ENCODE results near the gene PSMC3.

PSMC3 gene

GRCh38 chr11:47468598-47469214, 42.5 kb upstream of the PSMC3 start:
- WGBS, 2 donors (ENCODE audit: extremely low coverage in 2 of 2, insufficient read length in 2 of 2, insufficient replicate concordance in 1 of 2) = no CpG with 5 or more reads among the region's 8 CpGs
- Histone ChIP-seq H2BK120ac (ENCODE audit: low read depth, low read length) (no peak overlapping the region), H4K8ac (ENCODE audit: low read depth, low read length) (no peak overlapping the region), H2AFZ (ENCODE audit: low read length) (no peak overlapping the region), H3K4me1 (ENCODE audit: control insufficient read depth in 2 of 2, insufficient read depth in 1 of 2, low read depth in 1 of 2, low read length in 2 of 2) (peaks cover 16 to 37% of the 10 kb centered on the region in 2 donors), H3K27me3 (ENCODE audit: control insufficient read depth in 3 of 3, insufficient read depth in 3 of 3, low read depth in 1 of 3, low read length in 3 of 3) (no peaks in the 10 kb centered on the region), H3K9me3 (replicated peaks in 1 of 2; ENCODE audit: control insufficient read depth in 2 of 2, insufficient read depth in 1 of 2, low read depth in 1 of 2, low read length in 2 of 2) (no peaks in the 10 kb centered on the region), H3K27ac (replicated peaks; ENCODE audit: low read length) (peak overlapping the region; percentile 2), H3K4me2 (ENCODE audit: insufficient read depth, low read length, poor library complexity, severe bottlenecking) (no peak overlapping the region), H3K14ac (ENCODE audit: low read length) (no peak overlapping the region), H3K9ac (ENCODE audit: low read depth, low read length, poor library complexity) (no peak overlapping the region), H3K36me3 (replicated peaks in 1 of 2; ENCODE audit: control insufficient read depth in 2 of 2, insufficient read depth in 2 of 2, low read length in 2 of 2) (peaks cover 34 to 100% of the 10 kb centered on the region in 2 donors), H2BK5ac (ENCODE audit: low read length) (no peak overlapping the region), H3K4ac (ENCODE audit: low read length) (no peak overlapping the region), H2BK12ac (ENCODE audit: low read length) (no peak overlapping the region), H3K4me3 (ENCODE audit: low read length in 2 of 2) (no peak overlapping the region), H3K23ac (ENCODE audit: low read depth, low read length, poor library complexity) (no peak overlapping the region), H3K18ac (ENCODE audit: low read length) (no peak overlapping the region), H3K79me1 (ENCODE audit: low read depth, low read length) (peaks cover 2% of the 10 kb centered on the region), H2AK5ac (ENCODE audit: low read depth, low read length) (no peak overlapping the region), H4K91ac (ENCODE audit: low read depth, low read length, poor library complexity) (no peak overlapping the region), H2BK15ac (ENCODE audit: low read length) (no peak overlapping the region)
- no peak for DNase-seq (ENCODE audit: low spot score)

- no peak overlapping the region for H2BK15ac ChIP-seq (ENCODE audit: low read length)
- no peak overlapping the region for H4K8ac ChIP-seq (ENCODE audit: low read depth, low read length)
- H3K79me1 ChIP-seq (ENCODE audit: low read depth, low read length) = peaks cover 2% of the 10 kb centered on the region
- no peak overlapping the region for H3K18ac ChIP-seq (ENCODE audit: low read length)
- no peak overlapping the region for H2BK12ac ChIP-seq (ENCODE audit: low read length)
- H3K9ac ChIP-seq (ENCODE audit: low read depth, low read length, poor library complexity) = no peak overlapping the region
- peak overlapping the region; percentile 34 for H3K27ac ChIP-seq (replicated peaks; ENCODE audit: low read length)
- peaks cover 26 to 92% of the 10 kb centered on the region in 2 donors for H3K36me3 ChIP-seq (replicated peaks in 1 of 2; ENCODE audit: control insufficient read depth in 2 of 2, insufficient read depth in 2 of 2, low read length in 2 of 2)
- H3K4ac ChIP-seq (ENCODE audit: low read length) = no peak overlapping the region
- no peak overlapping the region for H2AK5ac ChIP-seq (ENCODE audit: low read depth, low read length)
- no peaks in the 10 kb centered on the region for H3K27me3 ChIP-seq (ENCODE audit: control insufficient read depth in 3 of 3, insufficient read depth in 3 of 3, low read depth in 1 of 3, low read length in 3 of 3)
- H3K4me1 ChIP-seq (ENCODE audit: control insufficient read depth in 2 of 2, insufficient read depth in 1 of 2, low read depth in 1 of 2, low read length in 2 of 2) = peaks cover 16 to 37% of the 10 kb centered on the region in 2 donors
- H2BK5ac ChIP-seq (ENCODE audit: low read length) = no peak overlapping the region
- H3K9me3 ChIP-seq (replicated peaks in 1 of 2; ENCODE audit: control insufficient read depth in 2 of 2, insufficient read depth in 1 of 2, low read depth in 1 of 2, low read length in 2 of 2) = no peaks in the 10 kb centered on the region
- no peak overlapping the region for H2AFZ ChIP-seq (ENCODE audit: low read length)
- H2BK120ac ChIP-seq (ENCODE audit: low read depth, low read length) = no peak overlapping the region
- no peak overlapping the region for H4K91ac ChIP-seq (ENCODE audit: low read depth, low read length, poor library complexity)
- no peak overlapping the region for H3K14ac ChIP-seq (ENCODE audit: low read length)
- no peak overlapping the region for H3K23ac ChIP-seq (ENCODE audit: low read depth, low read length, poor library complexity)
- WGBS, 2 donors (ENCODE audit: extremely low coverage in 2 of 2, insufficient read length in 2 of 2, insufficient replicate concordance in 1 of 2) = no CpG with 5 or more reads among the region's 7 CpGs
- H3K4me2 ChIP-seq (ENCODE audit: insufficient read depth, low read length, poor library complexity, severe bottlenecking) = no peak overlapping the region
- H3K4me3 ChIP-seq (ENCODE audit: low read length in 2 of 2) = no peak overlapping the region
- DNase-seq (ENCODE audit: low spot score) = no peak
These were observed 41.1 kb upstream of the PSMC3 start for GRCh38 chr11:47467357-47467756.

- H3K36me3 ChIP-seq (replicated peaks in 1 of 2; ENCODE audit: control insufficient read depth in 2 of 2, insufficient read depth in 2 of 2, low read length in 2 of 2) = peaks cover 22 to 89% of the 10 kb centered on the region in 2 donors
- H3K9ac ChIP-seq (ENCODE audit: low read depth, low read length, poor library complexity) = no peak overlapping the region
- H2BK12ac ChIP-seq (ENCODE audit: low read length) = no peak overlapping the region
- no CpG with 5 or more reads among the region's 4 CpGs for WGBS, 2 donors (ENCODE audit: extremely low coverage in 2 of 2, insufficient read length in 2 of 2, insufficient replicate concordance in 1 of 2)
- no peak overlapping the region for H2BK120ac ChIP-seq (ENCODE audit: low read depth, low read length)
- H2BK5ac ChIP-seq (ENCODE audit: low read length) = no peak overlapping the region
- H2AFZ ChIP-seq (ENCODE audit: low read length) = no peak overlapping the region
- peak overlapping the region; percentile 10 for H3K27ac ChIP-seq (replicated peaks; ENCODE audit: low read length)
- H3K27me3 ChIP-seq (ENCODE audit: control insufficient read depth in 3 of 3, insufficient read depth in 3 of 3, low read depth in 1 of 3, low read length in 3 of 3) = no peaks in the 10 kb centered on the region
- DNase-seq (ENCODE audit: low spot score) = no peak
- H3K14ac ChIP-seq (ENCODE audit: low read length) = no peak overlapping the region
- no peak overlapping the region for H4K91ac ChIP-seq (ENCODE audit: low read depth, low read length, poor library complexity)
- H3K23ac ChIP-seq (ENCODE audit: low read depth, low read length, poor library complexity) = no peak overlapping the region
- H2AK5ac ChIP-seq (ENCODE audit: low read depth, low read length) = no peak overlapping the region
- peaks cover 16 to 37% of the 10 kb centered on the region in 2 donors for H3K4me1 ChIP-seq (ENCODE audit: control insufficient read depth in 2 of 2, insufficient read depth in 1 of 2, low read depth in 1 of 2, low read length in 2 of 2)
- H4K8ac ChIP-seq (ENCODE audit: low read depth, low read length) = no peak overlapping the region
- H3K4me3 ChIP-seq (ENCODE audit: low read length in 2 of 2) = no peak overlapping the region
- H3K9me3 ChIP-seq (replicated peaks in 1 of 2; ENCODE audit: control insufficient read depth in 2 of 2, insufficient read depth in 1 of 2, low read depth in 1 of 2, low read length in 2 of 2) = no peaks in the 10 kb centered on the region
- no peak overlapping the region for H2BK15ac ChIP-seq (ENCODE audit: low read length)
- no peak overlapping the region for H3K4me2 ChIP-seq (ENCODE audit: insufficient read depth, low read length, poor library complexity, severe bottlenecking)
- H3K79me1 ChIP-seq (ENCODE audit: low read depth, low read length) = peaks cover 2% of the 10 kb centered on the region
- H3K4ac ChIP-seq (ENCODE audit: low read length) = no peak overlapping the region
- no peak overlapping the region for H3K18ac ChIP-seq (ENCODE audit: low read length)
These were observed 40.5 kb upstream of the PSMC3 start for GRCh38 chr11:47466701-47467250.

- H3K23ac ChIP-seq (ENCODE audit: low read depth, low read length, poor library complexity) = no peak overlapping the region
- H2BK15ac ChIP-seq (ENCODE audit: low read length) = no peak overlapping the region
- H3K27me3 ChIP-seq (ENCODE audit: control insufficient read depth in 3 of 3, insufficient read depth in 3 of 3, low read depth in 1 of 3, low read length in 3 of 3) = no peaks in the 10 kb centered on the region
- no peak overlapping the region for H2AFZ ChIP-seq (ENCODE audit: low read length)
- no peak overlapping the region for H3K9ac ChIP-seq (ENCODE audit: low read depth, low read length, poor library complexity)
- H3K14ac ChIP-seq (ENCODE audit: low read length) = no peak overlapping the region
- H3K27ac ChIP-seq (replicated peaks; ENCODE audit: low read length) = no peak overlapping the region
- H3K79me1 ChIP-seq (ENCODE audit: low read depth, low read length) = peaks cover 2% of the 10 kb centered on the region
- H3K4me2 ChIP-seq (ENCODE audit: insufficient read depth, low read length, poor library complexity, severe bottlenecking) = no peak overlapping the region
- DNase-seq (ENCODE audit: low spot score) = no peak
- H3K36me3 ChIP-seq (replicated peaks in 1 of 2; ENCODE audit: control insufficient read depth in 2 of 2, insufficient read depth in 2 of 2, low read length in 2 of 2) = peaks cover 16 to 83% of the 10 kb centered on the region in 2 donors
- no peaks in the 10 kb centered on the region for H3K9me3 ChIP-seq (replicated peaks in 1 of 2; ENCODE audit: control insufficient read depth in 2 of 2, insufficient read depth in 1 of 2, low read depth in 1 of 2, low read length in 2 of 2)
- no peak overlapping the region for H2BK12ac ChIP-seq (ENCODE audit: low read length)
- H3K4me1 ChIP-seq (ENCODE audit: control insufficient read depth in 2 of 2, insufficient read depth in 1 of 2, low read depth in 1 of 2, low read length in 2 of 2) = peaks cover 16 to 37% of the 10 kb centered on the region in 2 donors
- H3K18ac ChIP-seq (ENCODE audit: low read length) = no peak overlapping the region
- no peak overlapping the region for H3K4me3 ChIP-seq (ENCODE audit: low read length in 2 of 2)
- no CpG with 5 or more reads among the region's 5 CpGs for WGBS, 2 donors (ENCODE audit: extremely low coverage in 2 of 2, insufficient read length in 2 of 2, insufficient replicate concordance in 1 of 2)
- H4K91ac ChIP-seq (ENCODE audit: low read depth, low read length, poor library complexity) = no peak overlapping the region
- no peak overlapping the region for H4K8ac ChIP-seq (ENCODE audit: low read depth, low read length)
- no peak overlapping the region for H2BK5ac ChIP-seq (ENCODE audit: low read length)
- H2AK5ac ChIP-seq (ENCODE audit: low read depth, low read length) = no peak overlapping the region
- no peak overlapping the region for H3K4ac ChIP-seq (ENCODE audit: low read length)
- no peak overlapping the region for H2BK120ac ChIP-seq (ENCODE audit: low read depth, low read length)
These were observed 40.0 kb upstream of the PSMC3 start for GRCh38 chr11:47466201-47466600.
